Endothelial cell of umbilical vein (primary cell): Measurements from ENCODE around the gene AFAP1L2. TPM values are rescaled to one million over a fixed set of nuclear protein-coding genes. Genes with fewer than 3 reads are reported as not detected.

ENCODE experiments used
- BruUV-seq: library from RNA; stranded (reverse); fragments of 400-500 nt; replicated peaks from 2 replicates; lab custom pipeline; 2021; lab: Mats Ljungman, UMichigan
- CTCF ChIA-PET: fragments of 300-600, 350-600 bp; sonication (Branson Sonifier 250); formaldehyde crosslinking; loops from one replicate; lab custom pipeline; 2021; ENCODE audit warnings: antibody characterized with exemption, inconsistent platforms; lab: Charles Lee
- POLR2A ChIA-PET: fragments of 300-600, 350-600 bp; sonication (Branson Sonifier 250); formaldehyde crosslinking; loops from one replicate; lab custom pipeline; 2021; ENCODE audit warnings: antibody characterized with exemption, inconsistent platforms; lab: Charles Lee
- DNase-seq: peaks from one replicate; pipeline ENCODE4 v3.0.0-alpha.2; 2011; ENCODE audit warnings: low read depth, low spot score
- FAIRE-seq: peaks from 2 replicates; lab custom pipeline; 2011; peaks lifted over from hg19 to GRCh38; lab: Jason Lieb, UNC
- H2AFZ ChIP-seq: 2 replicates; pipeline ENCODE4 v1.6.0; 2012; ENCODE audit warnings: low read depth, low read length, control low read depth, inconsistent platforms
- H3K27ac ChIP-seq: 2 replicates; pipeline ENCODE4 v1.5.1; 2011; ENCODE audit warnings: low read depth, mild to moderate bottlenecking, control low read depth, low read length, moderate library complexity; ENCODE audit not compliant: insufficient read depth
- H3K27me3 ChIP-seq, 2 experiments: 2 replicates each; pipeline versions ENCODE4 v1.6.0 to v1.6.1; 2011; ENCODE audit warnings: low read length in 2 of 2, mixed read lengths in 1 of 2; ENCODE audit not compliant: control insufficient read depth in 2 of 2, insufficient read depth in 2 of 2
- H3K36me3 ChIP-seq, 2 experiments: 2 replicates in 1 of 2; 3 replicates in 1 of 2; pipeline ENCODE4 v1.5.1; 2011; ENCODE audit warnings: low read length in 2 of 2, mild to moderate bottlenecking in 1 of 2, moderate library complexity in 1 of 2; ENCODE audit not compliant: control insufficient read depth in 2 of 2, insufficient read depth in 2 of 2; ENCODE audit errors: extremely low read depth in 1 of 2
- H3K4me1 ChIP-seq: 3 replicates; pipeline ENCODE4 v1.5.1; 2011; ENCODE audit warnings: mild to moderate bottlenecking, low read length; ENCODE audit not compliant: control insufficient read depth, insufficient read depth; ENCODE audit errors: extremely low read depth
- H3K4me2 ChIP-seq: 2 replicates; pipeline ENCODE4 v1.6.1; 2011; ENCODE audit warnings: low read length, control low read depth, mixed read lengths; ENCODE audit not compliant: insufficient read depth
- H3K4me3 ChIP-seq, 3 experiments: fragments of 200-600 bp in 1 of 3; sonication (generic), shearing (Covaris generic) in 1 of 3; replicated peaks in 1 of 3; 2 replicates each; pipeline ENCODE4 v1.5.1; 2011 to 2016; ENCODE audit warnings: control low read depth in 3 of 3, low read length in 3 of 3, mild to moderate bottlenecking in 2 of 3, inconsistent platforms in 1 of 3, low read depth in 1 of 3, moderate library complexity in 1 of 3; ENCODE audit not compliant: insufficient read depth in 1 of 3
- H3K79me2 ChIP-seq: 2 replicates; pipeline ENCODE4 v1.6.0; 2012; ENCODE audit warnings: low read length, inconsistent platforms; ENCODE audit not compliant: control insufficient read depth, insufficient read depth
- H3K9ac ChIP-seq: replicated peaks from 2 replicates; pipeline ENCODE3; 2011; ENCODE audit warnings: low read length, control low read depth; ENCODE audit not compliant: insufficient read depth; ENCODE audit errors: extremely low read depth
- H3K9me1 ChIP-seq: replicated peaks from 3 replicates; pipeline ENCODE4 v1.6.0; 2011; ENCODE audit warnings: mild to moderate bottlenecking, low read length; ENCODE audit not compliant: control insufficient read depth, insufficient read depth; ENCODE audit errors: extremely low read depth
- H3K9me3 ChIP-seq: replicated peaks from 2 replicates; pipeline ENCODE4 v1.5.1; 2012; ENCODE audit warnings: low read length, inconsistent platforms; ENCODE audit not compliant: control insufficient read depth, insufficient read depth
- H4K20me1 ChIP-seq: replicated peaks from 2 replicates; pipeline ENCODE3; 2011; ENCODE audit warnings: mild to moderate bottlenecking, low read length; ENCODE audit not compliant: control insufficient read depth, insufficient read depth; ENCODE audit errors: extremely low read depth
- CTCF ChIP-seq, 2 donors: IDR thresholded peaks; 1 replicate in 1 of 2; 2 replicates in 1 of 2; pipeline ENCODE4 v1.5.1; 2011; ENCODE audit warnings: low read length in 2 of 2, mild to moderate bottlenecking in 2 of 2, moderate library complexity in 2 of 2, control low read depth in 1 of 2, inconsistent platforms in 1 of 2, low read depth in 1 of 2; ENCODE audit not compliant: insufficient read depth in 1 of 2; ENCODE audit errors: extremely low read depth in 1 of 2
- EZH2 ChIP-seq: IDR thresholded peaks from 2 replicates; pipeline ENCODE4 v1.6.1; 2012; ENCODE audit warnings: borderline replicate concordance, low read depth, mild to moderate bottlenecking, moderate library complexity, low read length, inconsistent platforms; ENCODE audit not compliant: severe bottlenecking
- FOS ChIP-seq: IDR thresholded peaks from 2 replicates; pipeline ENCODE4 v1.6.1; 2011; ENCODE audit warnings: mild to moderate bottlenecking, low read length, moderate library complexity, borderline replicate concordance; ENCODE audit not compliant: insufficient read depth
- GATA2 ChIP-seq: IDR thresholded peaks from 2 replicates; pipeline ENCODE4 v1.7.0; 2011; ENCODE audit warnings: low read depth, mild to moderate bottlenecking, moderate library complexity, mixed read lengths, low read length; ENCODE audit not compliant: insufficient read length, insufficient read depth
- JUN ChIP-seq: IDR thresholded peaks from 2 replicates; pipeline ENCODE4 v1.6.1; 2011; ENCODE audit warnings: borderline replicate concordance, low read depth; ENCODE audit not compliant: insufficient read length, insufficient read depth
- MAX ChIP-seq: IDR thresholded peaks from 2 replicates; pipeline ENCODE4 v1.6.1; 2011; ENCODE audit not compliant: insufficient read depth, insufficient read length
- MYC ChIP-seq: IDR thresholded peaks from one replicate; pipeline ENCODE4 v1.6.1; 2011; ENCODE audit warnings: mild to moderate bottlenecking, low read depth, low read length
- POLR2AphosphoS5 ChIP-seq: IDR thresholded peaks from 2 replicates; pipeline ENCODE4 v1.6.1; 2012; ENCODE audit warnings: low read depth, mild to moderate bottlenecking, control low read depth, low read length, moderate library complexity; ENCODE audit not compliant: insufficient read depth
- dilution Hi-C: fragments of 300-500 bp; cut with MboI; formaldehyde crosslinking; loops from one replicate; pipeline ENCODE4 v1.15.0; 2019; ENCODE audit warnings: low sequenced_read_pairs; ENCODE audit not compliant: extremely low pct_ligation_motif_present
- intact Hi-C: fragments of 100-400 bp; cut with micrococcal nuclease; formaldehyde crosslinking; loops from one replicate; pipeline ENCODE4 v1.10.0; 2022
- polyA plus RNA-seq, 4 experiments: library from polyadenylated mRNA; depleted of rRNA in 3 of 4; stranded (reverse) in 3 of 4; unstranded in 1 of 4; fragments of >200 nt; gene quantifications; 2 replicates each; pipeline versions ENCODE4 v1.2.1 to v1.2.3, GENCODE V29; 2011 to 2012; ENCODE audit warnings: missing spikeins in 1 of 4
- total RNA-seq: library from RNA; stranded (reverse); gene quantifications from 2 replicates; pipeline ENCODE4 v1.2.3, GENCODE V29; 2021

AFAP1L2 gene
- total and polyA plus RNA-seq, 2 donors (not counting 3 experiments of a cell fraction or from before 2014, with no cell fraction given) = 0.90 to 4.1 TPM

- Histone ChIP-seq H3K4me2 (no peak overlapping the region), H3K27ac (no peak overlapping the region), H3K9ac (no peak overlapping the region), H3K36me3 (no peaks in the 10 kb centered on the region), H3K79me2 (no peaks in the 10 kb centered on the region), H3K9me3 (no peaks in the 10 kb centered on the region), H2AFZ (no peak overlapping the region), H3K27me3 (peaks cover 2 to 5% of the 10 kb centered on the region in 2 experiments), H3K4me3 (no peak overlapping the region), H3K4me1 (no peaks in the 10 kb centered on the region), H4K20me1 (no peaks in the 10 kb centered on the region), H3K9me1 (no peaks in the 10 kb centered on the region)
- DNase-seq (no peak), FAIRE-seq (no peak)
- ChIA-PET CTCF (interaction anchor here (1.2 to 2.2 kb wide), 2 partner anchors 9 to 133 kb away, joined by 3 to 6 read pairs; no protein-coding TSS in a partner anchor), POLR2A (no interaction called here)
- TF ChIP-seq FOS (no peak), GATA2 (no peak), JUN (no peak), EZH2 (no peak), POLR2AphosphoS5 (no peak), CTCF (IDR thresholded peaks at IDR 0.05; ENCODE audit: extremely low read depth in 1 of 2, insufficient read depth in 1 of 2, low read depth in 1 of 2, low read length in 2 of 2) (no peak), MAX (no peak), MYC (no peak)
- dilution Hi-C loops = no loop called here
- intact Hi-C loops = no loop called here
- BruUV-seq = no TSS peak
These were observed 91.2 kb downstream of the AFAP1L2 start for GRCh38 chr10:114313139-114313538.
